Spleen (tissue), 7 donors: ENCODE results near the gene ZNF805.

Source experiments
- CTCF ChIP-seq, 11 experiments: fragments of 200-600 bp in 7 of 11; fragments of 450-650 bp in 4 of 11; sonication (generic) in 4 of 11; IDR thresholded peaks in 8 of 11; conservative IDR thresholded peaks in 3 of 11; 1 replicate in 7 of 11; 2 replicates in 4 of 11; pipeline versions ENCODE4 v1.4.0 to v1.8.0; 2016 to 2021; ENCODE audit warnings: antibody characterized with exemption in 11 of 11, inconsistent platforms in 4 of 11, mild to moderate bottlenecking in 1 of 11
- POLR2A ChIP-seq, 3 donors: fragments of 450-650 bp; IDR thresholded peaks; one replicate each; pipeline ENCODE4 v1.5.1; 2017; ENCODE audit warnings: antibody characterized with exemption in 3 of 3, mild to moderate bottlenecking in 1 of 3
- donor health status: DM: no; HTN: no; CAD: no; lungs with moderate emphysema.
- donor health status: DM: no; HTN: no; CAD: no.
- donor health status: DM: no; HTN: no; CAD: no.

GRCh38 chr19:57292547-57292946 is 52.1 kb downstream of the ZNF805 start:
- TF ChIP-seq CTCF (IDR thresholded peaks at IDR 0.05 in 8 of 11, conservative IDR thresholded peaks at IDR 0.05 in 3 of 11), result no peak
- TF ChIP-seq POLR2A (IDR thresholded peaks at IDR 0.05), result no peak
